Measurements from ENCODE around the gene CLASP1. TPM values are rescaled to one million over a fixed set of nuclear protein-coding genes. Genes with fewer than 3 reads are reported as not detected.

Gene CLASP1
- total RNA-seq, 6 experiments from 2014 or later, result 38.2 to 49.0 (median 41.1) TPM

DNA sequence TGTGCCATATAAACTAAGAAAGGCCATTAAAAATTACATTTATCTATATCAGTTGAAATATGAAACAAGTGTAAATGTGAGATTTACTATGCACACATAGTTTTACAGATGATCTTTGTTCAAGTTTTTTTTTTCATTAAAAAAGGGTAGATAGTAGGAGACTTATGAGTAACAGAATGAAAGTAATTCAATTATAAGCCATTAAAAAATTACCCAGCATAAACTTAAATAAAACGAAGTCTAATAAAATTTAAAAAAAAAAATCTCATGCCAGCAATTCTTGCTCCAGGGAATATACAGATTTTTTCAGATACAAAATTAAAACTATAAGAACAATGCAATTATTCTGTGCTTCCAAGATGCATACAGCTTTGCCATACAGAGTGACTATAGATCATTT is 236.9 kb downstream of the CLASP1 start:
- no peak overlapping the region for H3K27ac Mint-ChIP-seq
- H3K4me1 Mint-ChIP-seq (ENCODE audit: low read depth), result peaks cover 13% of the 10 kb centered on the region
- H3K36me3 Mint-ChIP-seq (ENCODE audit: low read depth), result peaks cover 15% of the 10 kb centered on the region
- DNase-seq, result no peak
- no peak overlapping the region for H3K4me3 Mint-ChIP-seq
- H3K9me3 Mint-ChIP-seq, result no peaks in the 10 kb centered on the region
- H3K27me3 Mint-ChIP-seq (ENCODE audit: insufficient read depth), result peaks cover 1% of the 10 kb centered on the region; the same call in 1 of the 2 replicates
- no peak for TF ChIP-seq CTCF (IDR thresholded peaks at IDR 0.05)

GRCh38 chr2:121409966-121410365 is 239.3 kb downstream of the CLASP1 start:
- DNase-seq, result no peak
- Mint-ChIP-seq H3K9me3 (no peaks in the 10 kb centered on the region), H3K4me3 (no peak overlapping the region), H3K27ac (no peak overlapping the region), H3K36me3 (ENCODE audit: low read depth) (peaks cover 12% of the 10 kb centered on the region), H3K27me3 (ENCODE audit: insufficient read depth) (peaks cover 1% of the 10 kb centered on the region; the same call in 1 of the 2 replicates), H3K4me1 (ENCODE audit: low read depth) (peaks cover 13% of the 10 kb centered on the region)
- no peak for TF ChIP-seq CTCF (IDR thresholded peaks at IDR 0.05)

- Mint-ChIP-seq H3K27me3 (ENCODE audit: insufficient read depth) (peaks cover 1% of the 10 kb centered on the region; the same call in 1 of the 2 replicates), H3K4me1 (ENCODE audit: low read depth) (peaks cover 13% of the 10 kb centered on the region), H3K36me3 (ENCODE audit: low read depth) (peaks cover 11% of the 10 kb centered on the region), H3K9me3 (no peaks in the 10 kb centered on the region), H3K4me3 (no peak overlapping the region), H3K27ac (no peak overlapping the region)
- TF ChIP-seq CTCF (IDR thresholded peaks at IDR 0.05), result no peak
- no peak for DNase-seq
Observed at GRCh38 chr2:121409388-121409787, 239.9 kb downstream of the CLASP1 start.

DNA sequence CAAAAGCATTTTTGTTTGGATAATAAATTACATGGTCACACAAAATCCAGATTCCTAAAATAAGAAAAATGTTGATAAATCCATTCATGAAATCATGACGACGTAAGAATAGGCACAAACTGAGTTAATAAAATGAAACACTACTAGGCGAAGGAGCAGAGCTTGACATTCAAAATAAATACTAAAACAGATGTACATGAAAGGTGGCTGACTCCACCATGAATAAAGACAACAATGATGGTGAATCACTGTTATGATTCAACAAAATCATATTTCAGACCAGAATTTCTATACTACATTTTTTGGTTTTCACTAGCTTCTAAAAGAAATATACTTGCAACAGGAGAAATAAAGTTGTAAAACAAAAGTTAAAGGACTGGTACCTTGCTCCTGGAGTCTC is 240.6 kb downstream of the CLASP1 start:
- Mint-ChIP-seq H3K4me1 (ENCODE audit: low read depth) (peaks cover 13% of the 10 kb centered on the region), H3K36me3 (ENCODE audit: low read depth) (peaks cover 11% of the 10 kb centered on the region), H3K27ac (no peak overlapping the region), H3K9me3 (no peaks in the 10 kb centered on the region), H3K4me3 (no peak overlapping the region), H3K27me3 (ENCODE audit: insufficient read depth) (peaks cover 1% of the 10 kb centered on the region; the same call in 1 of the 2 replicates)
- TF ChIP-seq CTCF (IDR thresholded peaks at IDR 0.05), result no peak
- DNase-seq, result no peak

GRCh38 chr2:121405233-121405632 is 244.0 kb downstream of the CLASP1 start:
- H3K4me3 Mint-ChIP-seq, result no peak overlapping the region
- H3K27ac Mint-ChIP-seq, result no peak overlapping the region
- H3K4me1 Mint-ChIP-seq (ENCODE audit: low read depth), result peaks cover 34% of the 10 kb centered on the region
- TF ChIP-seq CTCF (IDR thresholded peaks at IDR 0.05), result no peak
- peaks cover 11% of the 10 kb centered on the region for H3K36me3 Mint-ChIP-seq (ENCODE audit: low read depth)
- DNase-seq, result no peak
- no peaks in the 10 kb centered on the region for H3K9me3 Mint-ChIP-seq
- H3K27me3 Mint-ChIP-seq (ENCODE audit: insufficient read depth), result peaks cover 3% of the 10 kb centered on the region

- Mint-ChIP-seq H3K27ac (peak overlapping the region; percentile 52), H3K27me3 (ENCODE audit: insufficient read depth) (peaks cover 3% of the 10 kb centered on the region; the same call in 1 of the 2 replicates), H3K4me3 (peak overlapping the region; percentile 23; the same call in 1 of the 2 replicates), H3K9me3 (no peaks in the 10 kb centered on the region), H3K4me1 (ENCODE audit: low read depth) (peaks cover 38% of the 10 kb centered on the region), H3K36me3 (ENCODE audit: low read depth) (peaks cover 16% of the 10 kb centered on the region)
- peak; percentile 78 for DNase-seq
- no peak for TF ChIP-seq CTCF (IDR thresholded peaks at IDR 0.05)
Observed at GRCh38 chr2:121400201-121400600, 249.1 kb downstream of the CLASP1 start.

Data from HFFc6 (cell line).